WTC11 (cell line): ENCODE results near the gene QKI. TPM values are rescaled to one million over a fixed set of nuclear protein-coding genes. Genes with fewer than 3 reads are reported as not detected.

Experiments used
- ATAC-seq: fragments of 200-7000 bp; cut with Tn5 transposase; 2 replicates; pipeline ENCODE4 v1.10.0; 2021; ENCODE audit warnings: mild to moderate bottlenecking, moderate library complexity
- CTCF ChIA-PET: fragments of 300-600 bp; sonication (Branson Sonifier 250); formaldehyde crosslinking; loops from one replicate; lab custom pipeline; 2021; ENCODE audit warnings: antibody characterized with exemption; lab: Charles Lee
- POLR2A ChIA-PET: fragments of 350-600 bp; sonication (Branson Sonifier 250); formaldehyde crosslinking; loops from one replicate; lab custom pipeline; 2021; ENCODE audit warnings: antibody characterized with exemption; lab: Charles Lee
- DNase-seq: peaks from one replicate; pipeline ENCODE4 v3.0.0; 2021; ENCODE audit warnings: low spot score
- H3K27ac Mint-ChIP-seq: 2 replicates; pipeline ENCODE4 v1.8.0; 2021; ENCODE audit warnings: mixed read lengths
- H3K27me3 Mint-ChIP-seq: 2 replicates; pipeline ENCODE4 v1.8.0; 2021; ENCODE audit warnings: low read depth, mild to moderate bottlenecking, moderate library complexity, mixed read lengths
- H3K36me3 Mint-ChIP-seq: 2 replicates; pipeline ENCODE4 v1.8.0; 2021; ENCODE audit warnings: mixed read lengths
- H3K4me1 Mint-ChIP-seq: 2 replicates; pipeline ENCODE4 v1.8.0; 2022; ENCODE audit warnings: mixed read lengths
- H3K4me3 Mint-ChIP-seq: 2 replicates; pipeline ENCODE4 v1.8.0; 2021; ENCODE audit warnings: mild to moderate bottlenecking, moderate library complexity, mixed read lengths
- H3K9me3 Mint-ChIP-seq: 2 replicates; pipeline ENCODE4 v1.8.0; 2021; ENCODE audit warnings: mixed read lengths
- CREM ChIP-seq: sonication (generic); formaldehyde crosslinking; IDR thresholded peaks from 2 replicates; pipeline ENCODE4 v1.8.1; 2022; ENCODE audit warnings: mild to moderate bottlenecking, missing genetic modification reagents, moderate library complexity
- ELF4 ChIP-seq: sonication (generic); formaldehyde crosslinking; IDR thresholded peaks from 2 replicates; pipeline ENCODE4 v1.8.1; 2022; ENCODE audit warnings: low read depth, mild to moderate bottlenecking, moderate library complexity, missing genetic modification reagents
- GABPB1 ChIP-seq: sonication (generic); formaldehyde crosslinking; IDR thresholded peaks from 2 replicates; pipeline ENCODE4 v1.8.1; 2023; ENCODE audit warnings: mild to moderate bottlenecking, missing genetic modification reagents
- HMGA2 ChIP-seq: fragments of 250-450 bp; sonication (Bioruptor Pico); IDR thresholded peaks from 2 replicates; pipeline ENCODE4 v1.4.0; 2021; ENCODE audit warnings: mild to moderate bottlenecking, moderate library complexity
- IRF2 ChIP-seq: sonication (generic); formaldehyde crosslinking; IDR thresholded peaks from 2 replicates; pipeline ENCODE4 v1.8.0; 2022; ENCODE audit warnings: low read depth, missing genetic modification reagents, borderline replicate concordance
- OVOL2 ChIP-seq: fragments of 250-450 bp; sonication (Bioruptor Pico); IDR thresholded peaks from 2 replicates; pipeline ENCODE4 v1.9.0; 2021; ENCODE audit warnings: mild to moderate bottlenecking, borderline replicate concordance
- ZNF263 ChIP-seq: sonication (generic); formaldehyde crosslinking; IDR thresholded peaks from 2 replicates; pipeline ENCODE4 v1.8.1; 2022; ENCODE audit warnings: low read depth, mild to moderate bottlenecking, moderate library complexity, missing genetic modification reagents
- ZNF317 ChIP-seq: sonication (generic); formaldehyde crosslinking; IDR thresholded peaks from 2 replicates; pipeline ENCODE4 v1.8.1; 2023; ENCODE audit warnings: low read depth, mild to moderate bottlenecking, moderate library complexity, missing genetic modification reagents, borderline replicate concordance
- ZNF396 ChIP-seq: fragments of 250-450 bp; sonication (Bioruptor Pico); IDR thresholded peaks from 2 replicates; pipeline ENCODE4 v1.8.0; 2021; ENCODE audit warnings: mild to moderate bottlenecking, moderate library complexity, borderline replicate concordance
- ZNF416 ChIP-seq: fragments of 250-450 bp; sonication (Bioruptor Pico); IDR thresholded peaks from 2 replicates; pipeline ENCODE4 v1.9.0; 2021; ENCODE audit warnings: mild to moderate bottlenecking, inconsistent platforms
- total RNA-seq: library from RNA; stranded (reverse); gene quantifications from 3 replicates; pipeline ENCODE4 v1.2.3, GENCODE V29; 2021
- TF ChIP-seq, protein P1 (sequence below): fragments of 250-450 bp; sonication (Bioruptor Pico); IDR thresholded peaks from 2 replicates; pipeline ENCODE4 v1.9.0; 2021; ENCODE audit warnings: mild to moderate bottlenecking, borderline replicate concordance
- TF ChIP-seq, protein P2 (sequence below): fragments of 250-450 bp; sonication (Bioruptor Pico); IDR thresholded peaks from 2 replicates; pipeline ENCODE4 v1.8.0; 2021; ENCODE audit warnings: mild to moderate bottlenecking
- TF ChIP-seq, protein P3 (sequence below): sonication (generic); formaldehyde crosslinking; IDR thresholded peaks from 2 replicates; pipeline ENCODE4 v1.8.0; 2022; ENCODE audit warnings: missing genetic modification reagents
- TF ChIP-seq, protein P4 (sequence below): sonication (generic); formaldehyde crosslinking; conservative IDR thresholded peaks from 2 replicates; pipeline ENCODE4 v1.8.1; 2023; ENCODE audit warnings: mild to moderate bottlenecking, low read depth, missing genetic modification reagents, moderate library complexity
- TF ChIP-seq, protein P5 (sequence below): sonication (generic); formaldehyde crosslinking; IDR thresholded peaks from 2 replicates; pipeline ENCODE4 v1.8.0; 2023; ENCODE audit warnings: missing genetic modification reagents, mild to moderate bottlenecking, borderline replicate concordance
- TF ChIP-seq, protein P6 (sequence below): sonication (generic); formaldehyde crosslinking; IDR thresholded peaks from 2 replicates; pipeline ENCODE4 v1.8.1; 2022; ENCODE audit warnings: low read depth, missing genetic modification reagents, borderline replicate concordance
- TF ChIP-seq, protein P7 (sequence below): sonication (generic); formaldehyde crosslinking; IDR thresholded peaks from 2 replicates; pipeline ENCODE4 v1.8.1; 2023; ENCODE audit warnings: mild to moderate bottlenecking, missing genetic modification reagents, moderate library complexity

QKI gene
- total RNA-seq, 1 experiment from 2014 or later: 145 TPM

DNA sequence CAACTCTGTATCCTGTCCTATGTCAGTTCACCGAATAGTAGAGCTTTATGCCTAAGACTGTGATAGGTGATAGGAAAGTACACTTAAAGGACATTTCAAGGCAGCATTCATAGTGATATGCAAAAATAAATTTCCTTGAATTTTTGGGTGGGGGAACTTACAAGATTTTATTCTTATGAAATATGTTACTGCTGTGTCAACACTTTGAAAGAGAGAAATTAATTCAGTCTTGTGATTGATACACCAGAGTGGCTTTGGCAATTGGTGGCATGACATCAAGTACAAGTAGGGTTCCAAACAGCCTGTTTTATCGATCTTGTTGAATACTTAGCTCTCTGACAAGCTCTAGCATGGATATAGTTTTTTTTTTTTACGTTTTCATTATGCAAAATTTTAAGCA is 72.3 kb downstream of the QKI start (continued):
- TF ChIP-seq, protein P1, sequence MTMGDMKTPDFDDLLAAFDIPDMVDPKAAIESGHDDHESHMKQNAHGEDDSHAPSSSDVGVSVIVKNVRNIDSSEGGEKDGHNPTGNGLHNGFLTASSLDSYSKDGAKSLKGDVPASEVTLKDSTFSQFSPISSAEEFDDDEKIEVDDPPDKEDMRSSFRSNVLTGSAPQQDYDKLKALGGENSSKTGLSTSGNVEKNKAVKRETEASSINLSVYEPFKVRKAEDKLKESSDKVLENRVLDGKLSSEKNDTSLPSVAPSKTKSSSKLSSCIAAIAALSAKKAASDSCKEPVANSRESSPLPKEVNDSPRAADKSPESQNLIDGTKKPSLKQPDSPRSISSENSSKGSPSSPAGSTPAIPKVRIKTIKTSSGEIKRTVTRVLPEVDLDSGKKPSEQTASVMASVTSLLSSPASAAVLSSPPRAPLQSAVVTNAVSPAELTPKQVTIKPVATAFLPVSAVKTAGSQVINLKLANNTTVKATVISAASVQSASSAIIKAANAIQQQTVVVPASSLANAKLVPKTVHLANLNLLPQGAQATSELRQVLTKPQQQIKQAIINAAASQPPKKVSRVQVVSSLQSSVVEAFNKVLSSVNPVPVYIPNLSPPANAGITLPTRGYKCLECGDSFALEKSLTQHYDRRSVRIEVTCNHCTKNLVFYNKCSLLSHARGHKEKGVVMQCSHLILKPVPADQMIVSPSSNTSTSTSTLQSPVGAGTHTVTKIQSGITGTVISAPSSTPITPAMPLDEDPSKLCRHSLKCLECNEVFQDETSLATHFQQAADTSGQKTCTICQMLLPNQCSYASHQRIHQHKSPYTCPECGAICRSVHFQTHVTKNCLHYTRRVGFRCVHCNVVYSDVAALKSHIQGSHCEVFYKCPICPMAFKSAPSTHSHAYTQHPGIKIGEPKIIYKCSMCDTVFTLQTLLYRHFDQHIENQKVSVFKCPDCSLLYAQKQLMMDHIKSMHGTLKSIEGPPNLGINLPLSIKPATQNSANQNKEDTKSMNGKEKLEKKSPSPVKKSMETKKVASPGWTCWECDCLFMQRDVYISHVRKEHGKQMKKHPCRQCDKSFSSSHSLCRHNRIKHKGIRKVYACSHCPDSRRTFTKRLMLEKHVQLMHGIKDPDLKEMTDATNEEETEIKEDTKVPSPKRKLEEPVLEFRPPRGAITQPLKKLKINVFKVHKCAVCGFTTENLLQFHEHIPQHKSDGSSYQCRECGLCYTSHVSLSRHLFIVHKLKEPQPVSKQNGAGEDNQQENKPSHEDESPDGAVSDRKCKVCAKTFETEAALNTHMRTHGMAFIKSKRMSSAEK (CRISPR knock-in tag): no peak
- TF ChIP-seq OVOL2 (CRISPR knock-in tag): no peak
- TF ChIP-seq, protein P2, sequence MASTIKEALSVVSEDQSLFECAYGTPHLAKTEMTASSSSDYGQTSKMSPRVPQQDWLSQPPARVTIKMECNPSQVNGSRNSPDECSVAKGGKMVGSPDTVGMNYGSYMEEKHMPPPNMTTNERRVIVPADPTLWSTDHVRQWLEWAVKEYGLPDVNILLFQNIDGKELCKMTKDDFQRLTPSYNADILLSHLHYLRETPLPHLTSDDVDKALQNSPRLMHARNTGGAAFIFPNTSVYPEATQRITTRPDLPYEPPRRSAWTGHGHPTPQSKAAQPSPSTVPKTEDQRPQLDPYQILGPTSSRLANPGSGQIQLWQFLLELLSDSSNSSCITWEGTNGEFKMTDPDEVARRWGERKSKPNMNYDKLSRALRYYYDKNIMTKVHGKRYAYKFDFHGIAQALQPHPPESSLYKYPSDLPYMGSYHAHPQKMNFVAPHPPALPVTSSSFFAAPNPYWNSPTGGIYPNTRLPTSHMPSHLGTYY: no peak
- TF ChIP-seq, protein P3, sequence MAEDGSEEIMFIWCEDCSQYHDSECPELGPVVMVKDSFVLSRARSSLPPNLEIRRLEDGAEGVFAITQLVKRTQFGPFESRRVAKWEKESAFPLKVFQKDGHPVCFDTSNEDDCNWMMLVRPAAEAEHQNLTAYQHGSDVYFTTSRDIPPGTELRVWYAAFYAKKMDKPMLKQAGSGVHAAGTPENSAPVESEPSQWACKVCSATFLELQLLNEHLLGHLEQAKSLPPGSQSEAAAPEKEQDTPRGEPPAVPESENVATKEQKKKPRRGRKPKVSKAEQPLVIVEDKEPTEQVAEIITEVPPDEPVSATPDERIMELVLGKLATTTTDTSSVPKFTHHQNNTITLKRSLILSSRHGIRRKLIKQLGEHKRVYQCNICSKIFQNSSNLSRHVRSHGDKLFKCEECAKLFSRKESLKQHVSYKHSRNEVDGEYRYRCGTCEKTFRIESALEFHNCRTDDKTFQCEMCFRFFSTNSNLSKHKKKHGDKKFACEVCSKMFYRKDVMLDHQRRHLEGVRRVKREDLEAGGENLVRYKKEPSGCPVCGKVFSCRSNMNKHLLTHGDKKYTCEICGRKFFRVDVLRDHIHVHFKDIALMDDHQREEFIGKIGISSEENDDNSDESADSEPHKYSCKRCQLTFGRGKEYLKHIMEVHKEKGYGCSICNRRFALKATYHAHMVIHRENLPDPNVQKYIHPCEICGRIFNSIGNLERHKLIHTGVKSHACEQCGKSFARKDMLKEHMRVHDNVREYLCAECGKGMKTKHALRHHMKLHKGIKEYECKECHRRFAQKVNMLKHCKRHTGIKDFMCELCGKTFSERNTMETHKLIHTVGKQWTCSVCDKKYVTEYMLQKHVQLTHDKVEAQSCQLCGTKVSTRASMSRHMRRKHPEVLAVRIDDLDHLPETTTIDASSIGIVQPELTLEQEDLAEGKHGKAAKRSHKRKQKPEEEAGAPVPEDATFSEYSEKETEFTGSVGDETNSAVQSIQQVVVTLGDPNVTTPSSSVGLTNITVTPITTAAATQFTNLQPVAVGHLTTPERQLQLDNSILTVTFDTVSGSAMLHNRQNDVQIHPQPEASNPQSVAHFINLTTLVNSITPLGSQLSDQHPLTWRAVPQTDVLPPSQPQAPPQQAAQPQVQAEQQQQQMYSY (CRISPR knock-in tag): no peak
- TF ChIP-seq ELF4 (CRISPR knock-in tag): no peak

DNA sequence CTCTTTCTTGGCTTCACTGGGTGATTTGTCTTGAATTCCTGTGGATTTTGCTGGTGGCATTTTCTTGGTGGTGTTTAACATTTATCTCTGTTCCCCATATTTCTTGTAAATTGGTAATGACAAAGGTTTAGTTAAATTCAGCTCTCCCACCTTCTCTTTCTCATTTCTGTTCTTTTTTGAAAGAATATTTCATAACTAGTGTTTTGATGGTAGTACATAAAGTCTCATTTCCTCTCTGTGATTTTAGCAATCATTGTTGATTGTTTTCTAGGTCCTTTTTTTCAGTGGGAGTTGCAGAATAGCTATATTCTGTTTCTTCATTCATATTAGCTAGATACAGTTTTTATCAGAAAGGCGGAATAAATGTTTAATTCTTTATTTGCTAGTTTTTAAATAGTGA is 73.1 kb downstream of the QKI start:
- H3K27ac Mint-ChIP-seq: peak overlapping the region; percentile 16; the same call in 1 of the 2 replicates
- no peaks in the 10 kb centered on the region for H3K36me3 Mint-ChIP-seq
- POLR2A ChIA-PET: no interaction called here
- DNase-seq (no peak), ATAC-seq (no peak)
- no peaks in the 10 kb centered on the region for H3K9me3 Mint-ChIP-seq
- no peak overlapping the region for H3K4me3 Mint-ChIP-seq
- H3K4me1 Mint-ChIP-seq: peaks cover 49% of the 10 kb centered on the region
- no peaks in the 10 kb centered on the region for H3K27me3 Mint-ChIP-seq
- CTCF ChIA-PET: no interaction called here
- no peak for TF ChIP-seq CREM (CRISPR knock-in tag)
- TF ChIP-seq, protein P4, sequence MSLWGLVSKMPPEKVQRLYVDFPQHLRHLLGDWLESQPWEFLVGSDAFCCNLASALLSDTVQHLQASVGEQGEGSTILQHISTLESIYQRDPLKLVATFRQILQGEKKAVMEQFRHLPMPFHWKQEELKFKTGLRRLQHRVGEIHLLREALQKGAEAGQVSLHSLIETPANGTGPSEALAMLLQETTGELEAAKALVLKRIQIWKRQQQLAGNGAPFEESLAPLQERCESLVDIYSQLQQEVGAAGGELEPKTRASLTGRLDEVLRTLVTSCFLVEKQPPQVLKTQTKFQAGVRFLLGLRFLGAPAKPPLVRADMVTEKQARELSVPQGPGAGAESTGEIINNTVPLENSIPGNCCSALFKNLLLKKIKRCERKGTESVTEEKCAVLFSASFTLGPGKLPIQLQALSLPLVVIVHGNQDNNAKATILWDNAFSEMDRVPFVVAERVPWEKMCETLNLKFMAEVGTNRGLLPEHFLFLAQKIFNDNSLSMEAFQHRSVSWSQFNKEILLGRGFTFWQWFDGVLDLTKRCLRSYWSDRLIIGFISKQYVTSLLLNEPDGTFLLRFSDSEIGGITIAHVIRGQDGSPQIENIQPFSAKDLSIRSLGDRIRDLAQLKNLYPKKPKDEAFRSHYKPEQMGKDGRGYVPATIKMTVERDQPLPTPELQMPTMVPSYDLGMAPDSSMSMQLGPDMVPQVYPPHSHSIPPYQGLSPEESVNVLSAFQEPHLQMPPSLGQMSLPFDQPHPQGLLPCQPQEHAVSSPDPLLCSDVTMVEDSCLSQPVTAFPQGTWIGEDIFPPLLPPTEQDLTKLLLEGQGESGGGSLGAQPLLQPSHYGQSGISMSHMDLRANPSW: no peak
- no peak for TF ChIP-seq ZNF396 (CRISPR knock-in tag)
- TF ChIP-seq GABPB1 (CRISPR knock-in tag): no peak
- TF ChIP-seq, protein P5, sequence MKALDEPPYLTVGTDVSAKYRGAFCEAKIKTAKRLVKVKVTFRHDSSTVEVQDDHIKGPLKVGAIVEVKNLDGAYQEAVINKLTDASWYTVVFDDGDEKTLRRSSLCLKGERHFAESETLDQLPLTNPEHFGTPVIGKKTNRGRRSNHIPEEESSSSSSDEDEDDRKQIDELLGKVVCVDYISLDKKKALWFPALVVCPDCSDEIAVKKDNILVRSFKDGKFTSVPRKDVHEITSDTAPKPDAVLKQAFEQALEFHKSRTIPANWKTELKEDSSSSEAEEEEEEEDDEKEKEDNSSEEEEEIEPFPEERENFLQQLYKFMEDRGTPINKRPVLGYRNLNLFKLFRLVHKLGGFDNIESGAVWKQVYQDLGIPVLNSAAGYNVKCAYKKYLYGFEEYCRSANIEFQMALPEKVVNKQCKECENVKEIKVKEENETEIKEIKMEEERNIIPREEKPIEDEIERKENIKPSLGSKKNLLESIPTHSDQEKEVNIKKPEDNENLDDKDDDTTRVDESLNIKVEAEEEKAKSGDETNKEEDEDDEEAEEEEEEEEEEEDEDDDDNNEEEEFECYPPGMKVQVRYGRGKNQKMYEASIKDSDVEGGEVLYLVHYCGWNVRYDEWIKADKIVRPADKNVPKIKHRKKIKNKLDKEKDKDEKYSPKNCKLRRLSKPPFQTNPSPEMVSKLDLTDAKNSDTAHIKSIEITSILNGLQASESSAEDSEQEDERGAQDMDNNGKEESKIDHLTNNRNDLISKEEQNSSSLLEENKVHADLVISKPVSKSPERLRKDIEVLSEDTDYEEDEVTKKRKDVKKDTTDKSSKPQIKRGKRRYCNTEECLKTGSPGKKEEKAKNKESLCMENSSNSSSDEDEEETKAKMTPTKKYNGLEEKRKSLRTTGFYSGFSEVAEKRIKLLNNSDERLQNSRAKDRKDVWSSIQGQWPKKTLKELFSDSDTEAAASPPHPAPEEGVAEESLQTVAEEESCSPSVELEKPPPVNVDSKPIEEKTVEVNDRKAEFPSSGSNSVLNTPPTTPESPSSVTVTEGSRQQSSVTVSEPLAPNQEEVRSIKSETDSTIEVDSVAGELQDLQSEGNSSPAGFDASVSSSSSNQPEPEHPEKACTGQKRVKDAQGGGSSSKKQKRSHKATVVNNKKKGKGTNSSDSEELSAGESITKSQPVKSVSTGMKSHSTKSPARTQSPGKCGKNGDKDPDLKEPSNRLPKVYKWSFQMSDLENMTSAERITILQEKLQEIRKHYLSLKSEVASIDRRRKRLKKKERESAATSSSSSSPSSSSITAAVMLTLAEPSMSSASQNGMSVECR: no peak
- no peak for TF ChIP-seq ZNF263 (CRISPR knock-in tag)
- no peak for TF ChIP-seq ZNF317
- TF ChIP-seq, protein P6, sequence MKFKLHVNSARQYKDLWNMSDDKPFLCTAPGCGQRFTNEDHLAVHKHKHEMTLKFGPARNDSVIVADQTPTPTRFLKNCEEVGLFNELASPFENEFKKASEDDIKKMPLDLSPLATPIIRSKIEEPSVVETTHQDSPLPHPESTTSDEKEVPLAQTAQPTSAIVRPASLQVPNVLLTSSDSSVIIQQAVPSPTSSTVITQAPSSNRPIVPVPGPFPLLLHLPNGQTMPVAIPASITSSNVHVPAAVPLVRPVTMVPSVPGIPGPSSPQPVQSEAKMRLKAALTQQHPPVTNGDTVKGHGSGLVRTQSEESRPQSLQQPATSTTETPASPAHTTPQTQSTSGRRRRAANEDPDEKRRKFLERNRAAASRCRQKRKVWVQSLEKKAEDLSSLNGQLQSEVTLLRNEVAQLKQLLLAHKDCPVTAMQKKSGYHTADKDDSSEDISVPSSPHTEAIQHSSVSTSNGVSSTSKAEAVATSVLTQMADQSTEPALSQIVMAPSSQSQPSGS (CRISPR knock-in tag): no peak
- no peak for TF ChIP-seq IRF2 (CRISPR knock-in tag)
- TF ChIP-seq, protein P7, sequence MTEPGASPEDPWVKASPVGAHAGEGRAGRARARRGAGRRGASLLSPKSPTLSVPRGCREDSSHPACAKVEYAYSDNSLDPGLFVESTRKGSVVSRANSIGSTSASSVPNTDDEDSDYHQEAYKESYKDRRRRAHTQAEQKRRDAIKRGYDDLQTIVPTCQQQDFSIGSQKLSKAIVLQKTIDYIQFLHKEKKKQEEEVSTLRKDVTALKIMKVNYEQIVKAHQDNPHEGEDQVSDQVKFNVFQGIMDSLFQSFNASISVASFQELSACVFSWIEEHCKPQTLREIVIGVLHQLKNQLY (CRISPR knock-in tag): no peak
- TF ChIP-seq ZNF416 (CRISPR knock-in tag): no peak
- TF ChIP-seq HMGA2: no peak
